ENCODE results near the gene NTSR2.

Gene NTSR2

DNA sequence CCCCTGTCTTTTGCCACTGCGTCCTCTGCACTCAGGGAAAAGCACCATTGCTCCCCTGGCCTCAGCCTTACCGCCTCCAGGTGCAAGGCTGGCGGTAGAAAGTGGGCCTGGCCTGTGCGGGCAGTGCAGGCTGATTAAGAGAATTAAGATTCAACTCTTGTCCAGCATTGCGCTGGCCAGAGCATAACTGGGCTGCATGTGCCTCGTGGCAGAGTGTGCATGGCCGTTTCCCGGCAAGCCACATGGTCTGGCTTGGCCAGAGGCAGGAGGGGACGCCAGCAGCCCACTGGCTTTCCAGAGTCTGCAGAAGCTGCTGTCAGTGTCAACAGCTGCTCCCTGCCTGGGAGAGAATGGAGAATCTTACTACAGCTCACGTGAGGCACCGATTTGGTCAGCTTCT, 12.3 kb downstream of the NTSR2 start:
- no peak overlapping the region for H3K27ac ChIP-seq (ENCODE audit: insufficient read depth, low read depth, low read length, poor library complexity, severe bottlenecking)
- 91 to 92% methylated on average over 11 of the region's 11 CpGs for WGBS, 2 experiments
- no peaks in the 10 kb centered on the region for H3K27me3 ChIP-seq (ENCODE audit: control insufficient read depth, insufficient read depth, low read length, poor library complexity, severe bottlenecking)
- H3K4me3 ChIP-seq (ENCODE audit: insufficient read depth, low read depth, low read length), result no peak overlapping the region
- no peaks in the 10 kb centered on the region for H3K36me3 ChIP-seq (ENCODE audit: control insufficient read depth, insufficient read depth, low read length)
- no peaks in the 10 kb centered on the region for H3K4me1 ChIP-seq (ENCODE audit: control insufficient read depth, insufficient read depth, low read length)
- no peaks in the 10 kb centered on the region for H3K9me3 ChIP-seq (ENCODE audit: control insufficient read depth, low read length)

DNA sequence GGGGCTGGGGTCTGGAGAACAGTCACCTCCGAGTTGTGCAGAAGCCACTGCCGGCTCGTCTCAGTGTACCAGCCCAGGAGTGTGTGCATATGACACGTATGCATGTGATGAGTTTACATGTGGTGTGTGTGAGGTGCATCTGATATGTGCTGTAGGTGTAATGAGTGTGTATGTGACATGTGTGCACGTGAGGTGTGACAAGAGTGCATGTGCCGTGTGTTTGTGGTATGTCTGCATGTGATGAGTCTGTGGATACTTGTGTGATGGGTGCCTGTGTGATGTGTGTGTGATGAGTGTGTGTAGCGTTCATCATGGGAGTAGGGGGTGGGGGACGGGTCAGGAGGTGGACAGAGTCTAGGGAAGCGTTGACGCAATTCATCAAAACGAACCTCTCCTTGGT, 12.8 kb downstream of the NTSR2 start:
- Histone ChIP-seq H3K4me1 (ENCODE audit: control insufficient read depth, insufficient read depth, low read length) (no peaks in the 10 kb centered on the region), H3K9me3 (ENCODE audit: control insufficient read depth, low read length) (no peaks in the 10 kb centered on the region), H3K27ac (ENCODE audit: insufficient read depth, low read depth, low read length, poor library complexity, severe bottlenecking) (no peak overlapping the region), H3K4me3 (ENCODE audit: insufficient read depth, low read depth, low read length) (no peak overlapping the region), H3K27me3 (ENCODE audit: control insufficient read depth, insufficient read depth, low read length, poor library complexity, severe bottlenecking) (no peaks in the 10 kb centered on the region), H3K36me3 (ENCODE audit: control insufficient read depth, insufficient read depth, low read length) (no peaks in the 10 kb centered on the region)
- 91 to 95% methylated on average over 11 of the region's 11 CpGs for WGBS, 2 experiments

DNA sequence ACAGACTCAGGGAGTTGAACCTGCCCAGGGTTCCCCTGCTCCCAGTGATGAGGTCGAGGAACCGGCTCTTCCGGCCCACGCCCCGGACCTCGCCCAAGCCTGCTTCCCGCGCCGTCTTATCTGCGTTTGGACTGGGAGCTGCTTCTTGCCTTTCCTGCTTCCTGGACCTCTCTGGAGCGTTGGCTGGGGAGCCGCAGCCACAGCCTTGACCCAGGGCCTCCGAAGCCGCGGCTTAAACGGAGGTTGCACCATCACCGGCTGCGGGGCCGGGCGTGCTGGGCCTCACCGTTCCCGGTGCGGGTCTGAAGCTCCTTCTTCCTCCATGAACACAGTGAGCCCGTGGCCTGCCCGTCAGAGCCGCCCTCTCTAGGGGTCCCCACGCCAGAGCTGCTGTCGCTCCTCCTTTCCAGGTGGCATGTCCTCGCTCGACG, 13.3 kb downstream of the NTSR2 start:
- 94 to 95% methylated on average over 31 of the region's 31 CpGs for WGBS, 2 experiments
- Histone ChIP-seq H3K27me3 (ENCODE audit: control insufficient read depth, insufficient read depth, low read length, poor library complexity, severe bottlenecking) (no peaks in the 10 kb centered on the region), H3K4me1 (ENCODE audit: control insufficient read depth, insufficient read depth, low read length) (no peaks in the 10 kb centered on the region), H3K27ac (ENCODE audit: insufficient read depth, low read depth, low read length, poor library complexity, severe bottlenecking) (no peak overlapping the region), H3K9me3 (ENCODE audit: control insufficient read depth, low read length) (no peaks in the 10 kb centered on the region), H3K36me3 (ENCODE audit: control insufficient read depth, insufficient read depth, low read length) (no peaks in the 10 kb centered on the region), H3K4me3 (ENCODE audit: insufficient read depth, low read depth, low read length) (no peak overlapping the region)

DNA sequence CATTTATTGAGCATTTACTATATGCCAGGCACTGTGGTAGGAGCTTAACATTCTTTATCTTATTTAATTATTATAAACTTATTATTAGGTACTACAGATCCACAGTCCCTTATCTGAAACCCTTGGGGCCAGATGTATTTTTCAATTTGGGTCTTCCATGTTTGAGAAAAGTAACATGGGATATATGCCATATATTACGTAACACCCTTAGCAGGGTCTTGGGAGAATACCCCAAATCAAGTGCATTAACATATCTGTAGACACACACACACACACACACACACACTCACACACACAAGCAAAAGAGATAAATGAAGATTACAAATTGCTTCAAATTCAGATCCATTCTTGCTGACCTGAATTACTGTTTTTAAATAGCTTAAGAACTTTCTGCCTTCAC, 13.7 kb downstream of the NTSR2 start:
- no peak overlapping the region for H3K4me3 ChIP-seq (ENCODE audit: insufficient read depth, low read depth, low read length)
- H3K27me3 ChIP-seq (ENCODE audit: control insufficient read depth, insufficient read depth, low read length, poor library complexity, severe bottlenecking), result no peaks in the 10 kb centered on the region
- 90 to 100% methylated on average over 1 of the region's 1 CpG for WGBS, 2 experiments
- H3K9me3 ChIP-seq (ENCODE audit: control insufficient read depth, low read length), result no peaks in the 10 kb centered on the region
- no peaks in the 10 kb centered on the region for H3K36me3 ChIP-seq (ENCODE audit: control insufficient read depth, insufficient read depth, low read length)
- H3K27ac ChIP-seq (ENCODE audit: insufficient read depth, low read depth, low read length, poor library complexity, severe bottlenecking), result no peak overlapping the region
- no peaks in the 10 kb centered on the region for H3K4me1 ChIP-seq (ENCODE audit: control insufficient read depth, insufficient read depth, low read length)

DNA sequence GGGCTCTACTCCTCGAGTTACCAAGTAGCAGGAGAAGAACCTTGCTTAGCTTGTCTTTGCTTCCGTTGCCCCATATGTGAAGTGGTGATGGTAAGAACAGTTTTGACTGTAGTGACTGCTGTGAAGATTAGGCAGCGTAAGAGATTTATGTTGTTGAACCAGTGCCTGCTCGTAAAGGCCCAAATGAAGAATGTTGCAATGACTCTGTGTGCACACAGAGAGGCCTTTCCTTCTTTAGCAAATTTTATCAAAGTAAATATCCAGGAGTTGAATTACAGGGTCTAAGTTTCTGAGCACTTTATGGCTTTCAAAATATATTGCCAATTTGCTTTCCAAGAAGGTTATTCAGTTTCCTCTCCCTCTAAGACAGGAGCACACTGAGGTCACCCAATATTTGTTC, 14.5 kb downstream of the NTSR2 start:
- Histone ChIP-seq H3K4me3 (ENCODE audit: insufficient read depth, low read depth, low read length) (no peak overlapping the region), H3K27me3 (ENCODE audit: control insufficient read depth, insufficient read depth, low read length, poor library complexity, severe bottlenecking) (no peaks in the 10 kb centered on the region), H3K4me1 (ENCODE audit: control insufficient read depth, insufficient read depth, low read length) (no peaks in the 10 kb centered on the region), H3K36me3 (ENCODE audit: control insufficient read depth, insufficient read depth, low read length) (no peaks in the 10 kb centered on the region), H3K27ac (ENCODE audit: insufficient read depth, low read depth, low read length, poor library complexity, severe bottlenecking) (no peak overlapping the region), H3K9me3 (ENCODE audit: control insufficient read depth, low read length) (no peaks in the 10 kb centered on the region)
- 92 to 95% methylated on average over 4 of the region's 4 CpGs for whole genome bisulfite sequencing, 2 experiments

- H3K9me3 ChIP-seq (ENCODE audit: control insufficient read depth, low read length), result no peaks in the 10 kb centered on the region
- H3K27me3 ChIP-seq (ENCODE audit: control insufficient read depth, insufficient read depth, low read length, poor library complexity, severe bottlenecking), result no peaks in the 10 kb centered on the region
- H3K36me3 ChIP-seq (ENCODE audit: control insufficient read depth, insufficient read depth, low read length), result no peaks in the 10 kb centered on the region
- H3K4me1 ChIP-seq (ENCODE audit: control insufficient read depth, insufficient read depth, low read length), result no peaks in the 10 kb centered on the region
- no peak overlapping the region for H3K4me3 ChIP-seq (ENCODE audit: insufficient read depth, low read depth, low read length)
- WGBS, 2 experiments, result 83 to 85% methylated on average over 3 of the region's 3 CpGs
- no peak overlapping the region for H3K27ac ChIP-seq (ENCODE audit: insufficient read depth, low read depth, low read length, poor library complexity, severe bottlenecking)
Measured at GRCh38 chr2:11652553-11652952, 17.4 kb downstream of the NTSR2 start.

- H3K36me3 ChIP-seq (ENCODE audit: control insufficient read depth, insufficient read depth, low read length), result no peaks in the 10 kb centered on the region
- H3K27ac ChIP-seq (ENCODE audit: insufficient read depth, low read depth, low read length, poor library complexity, severe bottlenecking), result no peak overlapping the region
- 90 to 94% methylated on average over 5 of the region's 5 CpGs for WGBS, 2 experiments
- H3K27me3 ChIP-seq (ENCODE audit: control insufficient read depth, insufficient read depth, low read length, poor library complexity, severe bottlenecking), result no peaks in the 10 kb centered on the region
- no peaks in the 10 kb centered on the region for H3K4me1 ChIP-seq (ENCODE audit: control insufficient read depth, insufficient read depth, low read length)
- no peaks in the 10 kb centered on the region for H3K9me3 ChIP-seq (ENCODE audit: control insufficient read depth, low read length)
- H3K4me3 ChIP-seq (ENCODE audit: insufficient read depth, low read depth, low read length), result no peak overlapping the region
Measured at GRCh38 chr2:11651856-11652548, 18.0 kb downstream of the NTSR2 start.

DNA sequence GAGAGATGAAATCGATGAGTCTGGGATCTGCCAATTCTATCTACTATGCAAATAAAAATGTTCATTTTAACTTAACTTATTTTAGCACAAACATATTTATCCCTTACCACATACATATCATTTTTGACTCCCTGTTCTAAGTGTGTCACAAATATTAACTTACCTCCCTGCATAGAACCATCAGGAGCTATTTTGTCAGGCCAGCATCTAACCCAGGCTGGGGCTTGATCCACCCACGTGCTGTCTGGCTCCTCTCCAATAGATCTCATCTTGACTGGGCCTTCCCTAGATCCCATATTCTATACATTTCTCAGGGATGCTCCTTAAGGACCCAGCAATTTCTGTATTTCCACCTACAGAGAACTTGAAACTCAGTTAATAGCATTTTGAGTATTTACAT, 20.9 kb downstream of the NTSR2 start:
- Histone ChIP-seq H3K4me1 (ENCODE audit: control insufficient read depth, insufficient read depth, low read length) (no peaks in the 10 kb centered on the region), H3K36me3 (ENCODE audit: control insufficient read depth, insufficient read depth, low read length) (peaks cover 3% of the 10 kb centered on the region), H3K9me3 (ENCODE audit: control insufficient read depth, low read length) (no peaks in the 10 kb centered on the region), H3K4me3 (ENCODE audit: insufficient read depth, low read depth, low read length) (no peak overlapping the region), H3K27me3 (ENCODE audit: control insufficient read depth, insufficient read depth, low read length, poor library complexity, severe bottlenecking) (no peaks in the 10 kb centered on the region), H3K27ac (ENCODE audit: insufficient read depth, low read depth, low read length, poor library complexity, severe bottlenecking) (no peak overlapping the region)
- 78 to 87% methylated on average over 2 of the region's 2 CpGs for WGBS, 2 experiments

DNA sequence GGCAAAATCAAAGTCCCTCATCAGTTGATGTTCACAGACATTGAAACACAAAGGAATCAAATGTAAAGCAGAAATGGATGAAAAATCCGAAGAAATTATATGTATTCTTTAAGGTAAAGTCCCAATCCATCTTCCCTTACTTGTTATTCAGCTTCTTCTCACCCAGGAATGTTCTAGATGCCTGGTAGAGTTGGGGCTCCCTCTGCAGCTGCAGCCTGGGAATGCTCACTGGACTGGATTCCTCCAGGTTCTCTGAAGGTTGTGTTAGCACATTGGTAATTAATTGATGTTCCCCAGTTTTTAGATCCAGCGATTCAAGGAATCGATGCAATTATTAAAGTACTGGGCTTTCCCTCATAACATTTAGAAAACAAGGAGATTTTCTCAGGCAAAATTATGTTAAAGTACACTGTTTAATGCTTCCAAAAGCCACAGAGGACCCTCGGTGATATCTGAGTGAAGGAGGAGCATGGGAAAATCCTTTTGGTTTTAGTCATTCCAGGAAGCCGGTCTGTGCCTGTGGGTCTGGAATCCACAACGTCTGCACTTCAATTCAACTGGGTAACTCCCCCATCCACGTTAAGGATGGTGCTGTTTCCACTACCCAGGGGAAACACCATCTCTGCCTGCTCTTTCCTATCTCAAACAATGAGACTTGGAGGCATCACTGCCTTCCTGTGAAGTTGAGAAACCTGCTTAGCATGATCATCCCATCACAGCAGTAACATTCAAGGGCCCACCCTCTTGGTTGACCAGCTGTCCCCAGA, 22.0 kb downstream of the NTSR2 start:
- 79 to 85% methylated on average over 6 to 7 of the region's 7 CpGs for WGBS, 2 experiments
- no peaks in the 10 kb centered on the region for H3K9me3 ChIP-seq (ENCODE audit: control insufficient read depth, low read length)
- no peaks in the 10 kb centered on the region for H3K27me3 ChIP-seq (ENCODE audit: control insufficient read depth, insufficient read depth, low read length, poor library complexity, severe bottlenecking)
- H3K27ac ChIP-seq (ENCODE audit: insufficient read depth, low read depth, low read length, poor library complexity, severe bottlenecking), result no peak overlapping the region
- H3K4me3 ChIP-seq (ENCODE audit: insufficient read depth, low read depth, low read length), result no peak overlapping the region
- peaks cover 7% of the 10 kb centered on the region for H3K36me3 ChIP-seq (ENCODE audit: control insufficient read depth, insufficient read depth, low read length)
- no peaks in the 10 kb centered on the region for H3K4me1 ChIP-seq (ENCODE audit: control insufficient read depth, insufficient read depth, low read length)

GRCh38 chr2:11646530-11646929, 23.5 kb downstream of the NTSR2 start:
- H3K4me1 ChIP-seq (ENCODE audit: control insufficient read depth, insufficient read depth, low read length), result no peaks in the 10 kb centered on the region
- H3K36me3 ChIP-seq (ENCODE audit: control insufficient read depth, insufficient read depth, low read length), result peaks cover 12% of the 10 kb centered on the region
- H3K27ac ChIP-seq (ENCODE audit: insufficient read depth, low read depth, low read length, poor library complexity, severe bottlenecking), result no peak overlapping the region
- H3K9me3 ChIP-seq (ENCODE audit: control insufficient read depth, low read length), result no peaks in the 10 kb centered on the region
- H3K4me3 ChIP-seq (ENCODE audit: insufficient read depth, low read depth, low read length), result no peak overlapping the region
- H3K27me3 ChIP-seq (ENCODE audit: control insufficient read depth, insufficient read depth, low read length, poor library complexity, severe bottlenecking), result no peaks in the 10 kb centered on the region
- WGBS, 2 experiments, result 93 to 99% methylated on average over 3 of the region's 3 CpGs

Data from ectodermal cell (in vitro differentiated cells).